Measurements from ENCODE around the gene TMEM72. TPM values are rescaled to one million over a fixed set of nuclear protein-coding genes. Genes with fewer than 3 reads are reported as not detected.

TMEM72 gene
- total and polyA plus RNA-seq, 3 donors from 2014 or later: 1.5 to 8.7 (median 3.0) TPM

GRCh38 chr10:44888886-44889285 lies 22.3 kb upstream of the TMEM72 start:
- Histone ChIP-seq H3K4me3 (no peak overlapping the region), H3K27ac (no peak overlapping the region), H3K36me3 (ENCODE audit: low read depth, missing control alignments) (no peaks in the 10 kb centered on the region), H3K27me3 (no peaks in the 10 kb centered on the region), H3K9me3 (no peaks in the 10 kb centered on the region), H3K4me1 (no peaks in the 10 kb centered on the region)
- WGBS, 2 donors: 84 to 95% methylated on average over 4 of the region's 4 CpGs
- intact Hi-C loops (cut with DNase I; ENCODE audit: low total_unique reads): no loop called here
- DNase-seq: no peak
- no peak for TF ChIP-seq POLR2A (IDR thresholded peaks at IDR 0.05)
- TF ChIP-seq, protein P1, sequence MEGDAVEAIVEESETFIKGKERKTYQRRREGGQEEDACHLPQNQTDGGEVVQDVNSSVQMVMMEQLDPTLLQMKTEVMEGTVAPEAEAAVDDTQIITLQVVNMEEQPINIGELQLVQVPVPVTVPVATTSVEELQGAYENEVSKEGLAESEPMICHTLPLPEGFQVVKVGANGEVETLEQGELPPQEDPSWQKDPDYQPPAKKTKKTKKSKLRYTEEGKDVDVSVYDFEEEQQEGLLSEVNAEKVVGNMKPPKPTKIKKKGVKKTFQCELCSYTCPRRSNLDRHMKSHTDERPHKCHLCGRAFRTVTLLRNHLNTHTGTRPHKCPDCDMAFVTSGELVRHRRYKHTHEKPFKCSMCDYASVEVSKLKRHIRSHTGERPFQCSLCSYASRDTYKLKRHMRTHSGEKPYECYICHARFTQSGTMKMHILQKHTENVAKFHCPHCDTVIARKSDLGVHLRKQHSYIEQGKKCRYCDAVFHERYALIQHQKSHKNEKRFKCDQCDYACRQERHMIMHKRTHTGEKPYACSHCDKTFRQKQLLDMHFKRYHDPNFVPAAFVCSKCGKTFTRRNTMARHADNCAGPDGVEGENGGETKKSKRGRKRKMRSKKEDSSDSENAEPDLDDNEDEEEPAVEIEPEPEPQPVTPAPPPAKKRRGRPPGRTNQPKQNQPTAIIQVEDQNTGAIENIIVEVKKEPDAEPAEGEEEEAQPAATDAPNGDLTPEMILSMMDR (IDR thresholded peaks at IDR 0.05): no peak

- TF ChIP-seq POLR2A (IDR thresholded peaks at IDR 0.05): no peak
- TF ChIP-seq, protein P1 (IDR thresholded peaks at IDR 0.05): no peak
- H3K36me3 ChIP-seq (ENCODE audit: low read depth, missing control alignments): no peaks in the 10 kb centered on the region
- no peaks in the 10 kb centered on the region for H3K4me1 ChIP-seq
- H3K27me3 ChIP-seq: no peaks in the 10 kb centered on the region
- H3K27ac ChIP-seq: no peak overlapping the region
- no peak for DNase-seq
- H3K9me3 ChIP-seq: no peaks in the 10 kb centered on the region
- no peak overlapping the region for H3K4me3 ChIP-seq
- intact Hi-C loops (cut with DNase I; ENCODE audit: low total_unique reads): no loop called here
- 63 to 85% methylated on average over 1 of the region's 1 CpG for WGBS, 2 donors
These were observed 21.3 kb upstream of the TMEM72 start for GRCh38 chr10:44889834-44890233.

GRCh38 chr10:44890696-44891563 lies 20.2 kb upstream of the TMEM72 start:
- WGBS, 2 donors: 80 to 90% methylated on average over 2 to 6 of the region's 6 CpGs
- Histone ChIP-seq H3K4me1 (no peaks in the 10 kb centered on the region), H3K4me3 (no peak overlapping the region), H3K36me3 (ENCODE audit: low read depth, missing control alignments) (no peaks in the 10 kb centered on the region), H3K27me3 (no peaks in the 10 kb centered on the region), H3K27ac (no peak overlapping the region), H3K9me3 (no peaks in the 10 kb centered on the region)
- intact Hi-C loops (cut with DNase I; ENCODE audit: low total_unique reads): no loop called here
- TF ChIP-seq POLR2A (IDR thresholded peaks at IDR 0.05): no peak
- TF ChIP-seq, protein P1 (IDR thresholded peaks at IDR 0.05): no peak
- DNase-seq: no peak

DNA sequence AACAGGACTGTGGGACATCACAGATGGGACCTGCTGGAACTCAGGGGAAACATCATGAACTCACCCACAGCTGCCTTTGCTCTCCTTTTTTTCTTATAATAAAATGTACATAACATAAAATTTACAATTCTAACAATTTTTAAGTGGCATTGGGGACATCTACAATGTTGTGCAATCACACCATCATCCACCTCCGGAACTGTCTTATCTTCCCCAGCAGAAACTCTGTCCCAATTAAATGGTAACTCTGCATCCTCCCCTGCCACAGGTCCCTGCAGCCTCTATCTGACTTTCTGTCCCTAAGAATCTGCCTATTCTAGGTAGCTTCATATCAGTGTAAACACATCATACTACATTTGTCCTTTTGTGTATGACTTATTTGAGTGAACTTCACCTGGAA lies 19.4 kb upstream of the TMEM72 start:
- intact Hi-C loops (cut with DNase I; ENCODE audit: low total_unique reads): no loop called here
- no peak for DNase-seq
- no peak for TF ChIP-seq POLR2A (IDR thresholded peaks at IDR 0.05)
- TF ChIP-seq, protein P1 (IDR thresholded peaks at IDR 0.05): no peak
- Histone ChIP-seq H3K36me3 (ENCODE audit: low read depth, missing control alignments) (no peaks in the 10 kb centered on the region), H3K27me3 (no peaks in the 10 kb centered on the region), H3K27ac (no peak overlapping the region), H3K9me3 (no peaks in the 10 kb centered on the region), H3K4me1 (no peaks in the 10 kb centered on the region), H3K4me3 (no peak overlapping the region)
- 59 to 67% methylated on average over 1 of the region's 1 CpG for WGBS, 2 donors

All from testis (tissue), 3 donors.